ENCODE results near the gene LRRC37A3. TPM values are rescaled to one million over a fixed set of nuclear protein-coding genes. Genes with fewer than 3 reads are reported as not detected.
"Not testable (repeated sequence)": the region's sequence is repeated elsewhere in the genome, so short reads cannot be mapped to it uniquely, and the experiment has no call there.

Gene LRRC37A3
- total RNA-seq, 1 donor from 2014 or later, result 17.5 TPM

DNA sequence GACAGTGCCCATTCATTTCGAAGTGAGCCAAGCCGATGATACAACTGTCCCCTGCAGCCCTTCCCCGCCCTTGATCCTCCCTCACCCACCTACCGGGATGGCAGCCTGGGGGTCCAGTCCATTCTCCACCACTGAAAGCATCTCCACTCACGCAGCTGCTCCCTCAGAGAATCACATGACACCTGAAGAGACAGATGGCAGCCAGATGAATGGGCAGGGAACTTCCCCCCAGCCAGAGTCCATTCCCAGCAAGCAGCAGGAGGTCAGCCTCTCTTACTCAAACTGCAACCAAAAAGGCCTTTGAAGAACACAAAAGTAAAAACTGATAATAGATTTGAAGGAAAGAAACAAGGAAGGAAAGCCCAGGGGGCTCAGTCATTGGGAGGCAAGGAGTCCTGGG is 90.2 kb downstream of the LRRC37A3 start:
- not testable (repeated sequence) for H3K9me3 Mint-ChIP-seq (ENCODE audit: low read depth); DNase-seq (ENCODE audit: low spot score); H3K36me3 Mint-ChIP-seq (ENCODE audit: low read depth); H3K4me3 Mint-ChIP-seq (ENCODE audit: unreplicated experiment); H3K27me3 Mint-ChIP-seq (ENCODE audit: low read depth); H3K27ac Mint-ChIP-seq (ENCODE audit: unreplicated experiment); H3K4me1 Mint-ChIP-seq (ENCODE audit: low read depth)

DNA sequence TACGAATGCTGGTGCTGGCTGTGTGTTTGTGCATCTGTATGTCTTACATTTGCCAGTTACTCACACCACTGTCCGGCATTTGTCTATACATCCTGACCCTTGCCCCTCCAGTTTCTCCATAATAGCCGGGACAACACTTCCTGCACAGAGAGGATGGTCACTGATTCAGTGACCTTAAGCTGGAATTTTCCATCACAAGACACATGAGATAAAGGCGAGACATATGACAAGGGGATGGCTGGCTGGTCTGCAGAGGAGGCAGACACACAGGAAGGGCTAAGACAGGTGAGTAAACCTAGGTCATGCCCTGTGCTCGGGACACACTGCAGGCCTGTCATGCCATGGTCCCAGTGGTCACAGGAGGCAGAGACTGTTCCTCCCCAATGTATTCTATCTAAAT is 100.4 kb downstream of the LRRC37A3 start:
- peaks cover 12% of the 10 kb centered on the region for H3K36me3 Mint-ChIP-seq (ENCODE audit: low read depth)
- not testable (repeated sequence) for H3K9me3 Mint-ChIP-seq (ENCODE audit: low read depth); H3K27ac Mint-ChIP-seq (ENCODE audit: unreplicated experiment); DNase-seq (ENCODE audit: low spot score); H3K27me3 Mint-ChIP-seq (ENCODE audit: low read depth); H3K4me1 Mint-ChIP-seq (ENCODE audit: low read depth); H3K4me3 Mint-ChIP-seq (ENCODE audit: unreplicated experiment)

DNA sequence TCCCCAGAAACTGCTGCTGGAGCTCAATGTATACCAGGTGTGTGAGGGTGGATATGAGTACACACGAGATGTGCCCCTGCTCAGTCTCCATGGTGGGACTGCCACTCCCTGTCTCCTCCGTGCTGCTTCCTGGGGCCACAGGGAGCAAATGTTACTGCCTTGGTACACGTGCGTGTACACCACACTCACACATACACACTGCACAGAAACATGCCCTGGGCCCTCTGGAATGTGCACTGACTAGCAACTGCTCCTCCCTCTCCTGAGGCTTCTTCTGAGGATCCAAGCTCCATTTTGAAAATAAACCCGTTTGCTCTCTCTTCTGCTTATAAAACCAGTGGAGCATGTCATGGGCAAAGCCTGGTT is 103.5 kb downstream of the LRRC37A3 start:
- not testable (repeated sequence) for H3K36me3 Mint-ChIP-seq (ENCODE audit: low read depth); H3K27me3 Mint-ChIP-seq (ENCODE audit: low read depth); H3K27ac Mint-ChIP-seq (ENCODE audit: unreplicated experiment); H3K9me3 Mint-ChIP-seq (ENCODE audit: low read depth); DNase-seq (ENCODE audit: low spot score); H3K4me1 Mint-ChIP-seq (ENCODE audit: low read depth); H3K4me3 Mint-ChIP-seq (ENCODE audit: unreplicated experiment)

DNA sequence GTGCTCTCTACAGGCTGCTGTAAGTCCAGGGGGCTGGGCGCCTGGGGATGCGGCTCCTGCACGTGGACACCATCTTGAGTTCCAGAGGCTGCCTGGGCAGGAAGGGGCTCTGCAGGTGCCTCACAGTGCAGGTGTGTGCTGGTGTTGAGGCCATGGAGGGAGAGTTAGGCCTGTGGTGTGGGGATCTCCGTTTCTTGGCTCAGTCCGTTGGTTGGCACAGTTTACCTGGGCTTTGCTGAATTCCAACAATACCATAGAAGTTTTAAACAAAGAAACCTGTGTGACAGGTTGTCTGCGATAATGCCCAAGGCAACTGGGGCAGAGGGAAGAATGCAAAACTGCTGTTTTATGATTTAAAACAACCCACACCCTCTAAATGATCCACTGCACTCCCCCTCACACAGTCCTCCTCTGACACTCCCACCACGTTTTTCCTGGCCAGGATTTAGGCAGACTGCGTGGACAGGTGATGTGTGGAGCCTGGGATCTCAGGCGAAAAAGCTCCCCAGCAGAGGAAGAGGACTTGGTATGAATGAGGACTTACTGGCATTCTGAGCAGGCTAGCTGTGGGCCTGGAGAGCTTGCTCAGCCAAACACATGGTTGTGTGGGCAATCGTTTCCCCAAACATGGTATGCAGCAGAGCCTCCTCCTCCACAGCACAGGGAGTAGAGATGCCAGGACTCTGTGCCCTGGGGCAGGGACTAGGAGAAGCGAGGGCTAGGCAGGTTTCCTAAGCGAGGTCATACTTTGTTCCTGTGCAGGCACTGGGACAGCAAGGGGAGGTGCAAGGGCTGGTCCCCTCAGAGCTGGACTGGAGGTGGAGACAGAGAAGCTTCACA is 104.1 kb downstream of the LRRC37A3 start:
- not testable (repeated sequence) for H3K4me3 Mint-ChIP-seq (ENCODE audit: unreplicated experiment); DNase-seq (ENCODE audit: low spot score); H3K9me3 Mint-ChIP-seq (ENCODE audit: low read depth); H3K4me1 Mint-ChIP-seq (ENCODE audit: low read depth); H3K36me3 Mint-ChIP-seq (ENCODE audit: low read depth); H3K27ac Mint-ChIP-seq (ENCODE audit: unreplicated experiment); H3K27me3 Mint-ChIP-seq (ENCODE audit: low read depth)

DNA sequence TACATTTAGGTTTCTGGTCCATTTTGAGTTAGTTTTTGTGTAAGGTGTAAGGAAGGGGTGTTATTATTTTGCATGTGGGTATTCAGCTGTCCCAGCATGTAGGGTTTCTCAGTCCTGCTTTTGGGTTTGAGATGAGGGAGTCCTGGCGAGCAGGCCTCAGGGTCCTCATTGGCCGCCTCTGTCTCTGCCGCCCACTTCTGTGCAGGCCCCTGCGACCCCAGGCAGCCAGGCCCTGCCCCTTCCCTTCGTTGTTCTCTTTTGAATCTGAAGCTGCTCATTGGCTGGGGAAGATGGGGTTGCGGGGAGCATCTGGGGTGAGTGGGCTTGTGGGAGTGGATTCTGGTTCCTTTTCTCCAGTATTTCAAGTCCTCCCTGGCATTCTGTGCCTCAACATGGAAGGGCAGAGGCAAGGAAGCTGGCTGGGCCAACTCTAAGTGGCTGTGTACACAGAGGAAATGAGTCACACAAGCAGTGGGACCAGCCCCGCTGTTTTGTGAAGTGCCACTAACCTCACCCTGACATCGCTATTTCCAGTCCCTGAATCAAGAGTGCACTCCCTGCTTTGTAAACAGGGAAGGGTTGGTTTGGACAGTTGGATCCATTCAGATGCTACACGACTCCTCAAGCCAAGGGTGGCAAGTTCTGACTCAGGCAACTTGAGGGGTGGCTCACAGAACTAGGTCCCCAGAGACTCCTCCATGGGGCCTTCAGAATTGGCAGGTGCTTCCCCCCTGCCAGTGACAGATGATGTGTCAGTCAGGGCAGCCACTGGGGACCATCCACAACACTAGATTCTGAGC is 110.9 kb downstream of the LRRC37A3 start:
- DNase-seq (ENCODE audit: low spot score); H3K4me3 Mint-ChIP-seq (ENCODE audit: unreplicated experiment); H3K36me3 Mint-ChIP-seq (ENCODE audit: low read depth); H3K27me3 Mint-ChIP-seq (ENCODE audit: low read depth); H3K9me3 Mint-ChIP-seq (ENCODE audit: low read depth); H3K27ac Mint-ChIP-seq (ENCODE audit: unreplicated experiment): not testable (repeated sequence)
- peaks cover 11% of the 10 kb centered on the region for H3K4me1 Mint-ChIP-seq (ENCODE audit: low read depth)

Other genes starting within 250 kb of the LRRC37A3 start
- 44.5 to 63.9 TPM (median 61.9 TPM) in 3 replicates for gene GNA13, start 137.3 kb upstream of the LRRC37A3 start, total RNA-seq
- gene RGS9, start 217.9 kb upstream of the LRRC37A3 start, total RNA-seq, result 9.6 to 14.9 TPM (median 12.2 TPM) in 3 replicates